Measurements from ENCODE around the gene TRIM41. TPM values are rescaled to one million over a fixed set of nuclear protein-coding genes. Genes with fewer than 3 reads are reported as not detected.

The TRIM41 gene
- total RNA-seq, 4 donors from 2014 or later, result 9.7 to 17.6 (median 12.1) TPM

GRCh38 chr5:181189962-181190710 is 32.9 kb upstream of the TRIM41 start:
- peaks cover 0 to 54% (median 6%) of the 10 kb centered on the region in 3 donors for H3K4me1 ChIP-seq
- peak overlapping the region in 3 of 4 donors; percentile 92 to 96 (median 93) for H3K27ac ChIP-seq
- TF ChIP-seq CTCF (IDR thresholded peaks at IDR 0.05) (no peak), EP300 (IDR thresholded peaks at IDR 0.05) (no peak), POLR2A (IDR thresholded peaks at IDR 0.05) (no peak), POLR2AphosphoS5 (IDR thresholded peaks at IDR 0.05) (no peak)
- no peak for ATAC-seq
- H3K27me3 ChIP-seq, result no peaks in the 10 kb centered on the region
- WGBS, 2 donors (ENCODE audit: low coverage in 1 of 2), result 0 to 1% methylated on average over 2 to 26 of the region's 52 CpGs
- peak overlapping the region; percentile 82 to 90 for H3K4me3 ChIP-seq
- H3K9me3 ChIP-seq, result no peaks in the 10 kb centered on the region
- H3K36me3 ChIP-seq, result no peaks in the 10 kb centered on the region

GRCh38 chr5:181190711-181191525 is 32.2 kb upstream of the TRIM41 start:
- Histone ChIP-seq H3K36me3 (no peaks in the 10 kb centered on the region), H3K9me3 (no peaks in the 10 kb centered on the region), H3K4me1 (peaks cover 0 to 52% (median 6%) of the 10 kb centered on the region in 3 donors), H3K27ac (peak overlapping the region; percentile 51 to 96 (median 92)), H3K4me3 (peak overlapping the region; percentile 82 to 90), H3K27me3 (no peaks in the 10 kb centered on the region)
- ATAC-seq, result no peak
- WGBS, 2 donors (ENCODE audit: low coverage in 1 of 2), result 1% methylated on average over 21 of the region's 66 CpGs; no CpG with 5 or more reads in 1 of the 2 donors
- TF ChIP-seq POLR2AphosphoS5 (IDR thresholded peaks at IDR 0.05), result no peak
- no peak for TF ChIP-seq EP300 (IDR thresholded peaks at IDR 0.05)
- peak in 2 of 4 experiments; percentile 7 to 44 for TF ChIP-seq CTCF (IDR thresholded peaks at IDR 0.05)

GRCh38 chr5:181191526-181192336 is 31.4 kb upstream of the TRIM41 start:
- H3K4me3 ChIP-seq, result peak overlapping the region; percentile 82 to 90
- no peaks in the 10 kb centered on the region for H3K27me3 ChIP-seq
- H3K27ac ChIP-seq, result peak overlapping the region; percentile 79 to 96 (median 92)
- peaks cover 0 to 52% (median 6%) of the 10 kb centered on the region in 3 donors for H3K4me1 ChIP-seq
- H3K9me3 ChIP-seq, result no peaks in the 10 kb centered on the region
- ATAC-seq, result peak; percentile 86
- WGBS, 2 donors (ENCODE audit: low coverage in 1 of 2), result 0 to 20% methylated on average over 1 to 13 of the region's 64 CpGs
- H3K36me3 ChIP-seq, result no peaks in the 10 kb centered on the region
- TF ChIP-seq POLR2A (IDR thresholded peaks at IDR 0.05) (peak; percentile 65 to 78), EP300 (IDR thresholded peaks at IDR 0.05) (no peak), POLR2AphosphoS5 (IDR thresholded peaks at IDR 0.05) (peak; percentile 75), CTCF (IDR thresholded peaks at IDR 0.05) (peak in 1 of 4 experiments; percentile 21)

GRCh38 chr5:181192337-181193046 is 30.6 kb upstream of the TRIM41 start:
- ATAC-seq, result no peak
- H3K4me1 ChIP-seq, result peaks cover 0 to 47% (median 6%) of the 10 kb centered on the region in 3 donors
- no peaks in the 10 kb centered on the region for H3K27me3 ChIP-seq
- H3K9me3 ChIP-seq, result no peaks in the 10 kb centered on the region
- TF ChIP-seq POLR2AphosphoS5 (IDR thresholded peaks at IDR 0.05) (no peak), CTCF (IDR thresholded peaks at IDR 0.05) (no peak), POLR2A (IDR thresholded peaks at IDR 0.05) (no peak), EP300 (IDR thresholded peaks at IDR 0.05) (no peak)
- 34 to 42% methylated on average over 7 to 9 of the region's 12 CpGs for WGBS, 2 donors (ENCODE audit: low coverage in 1 of 2)
- no peaks in the 10 kb centered on the region for H3K36me3 ChIP-seq
- peak overlapping the region; percentile 82 to 90 for H3K4me3 ChIP-seq
- H3K27ac ChIP-seq, result peak overlapping the region; percentile 79 to 96 (median 92)
